HL-60/S4 treated with retinoic acid at 250 ng/mL for 4 days and 3 days (cell line): ENCODE results near the gene C9orf43.

ENCODE experiments used
- in situ Hi-C: fragments of 300-500 bp; cut with MboI; formaldehyde crosslinking; loops from 2 replicates; pipeline ENCODE4 v1.7.0; 2022; ENCODE audit warnings: low sequenced_read_pairs

C9orf43 gene

DNA sequence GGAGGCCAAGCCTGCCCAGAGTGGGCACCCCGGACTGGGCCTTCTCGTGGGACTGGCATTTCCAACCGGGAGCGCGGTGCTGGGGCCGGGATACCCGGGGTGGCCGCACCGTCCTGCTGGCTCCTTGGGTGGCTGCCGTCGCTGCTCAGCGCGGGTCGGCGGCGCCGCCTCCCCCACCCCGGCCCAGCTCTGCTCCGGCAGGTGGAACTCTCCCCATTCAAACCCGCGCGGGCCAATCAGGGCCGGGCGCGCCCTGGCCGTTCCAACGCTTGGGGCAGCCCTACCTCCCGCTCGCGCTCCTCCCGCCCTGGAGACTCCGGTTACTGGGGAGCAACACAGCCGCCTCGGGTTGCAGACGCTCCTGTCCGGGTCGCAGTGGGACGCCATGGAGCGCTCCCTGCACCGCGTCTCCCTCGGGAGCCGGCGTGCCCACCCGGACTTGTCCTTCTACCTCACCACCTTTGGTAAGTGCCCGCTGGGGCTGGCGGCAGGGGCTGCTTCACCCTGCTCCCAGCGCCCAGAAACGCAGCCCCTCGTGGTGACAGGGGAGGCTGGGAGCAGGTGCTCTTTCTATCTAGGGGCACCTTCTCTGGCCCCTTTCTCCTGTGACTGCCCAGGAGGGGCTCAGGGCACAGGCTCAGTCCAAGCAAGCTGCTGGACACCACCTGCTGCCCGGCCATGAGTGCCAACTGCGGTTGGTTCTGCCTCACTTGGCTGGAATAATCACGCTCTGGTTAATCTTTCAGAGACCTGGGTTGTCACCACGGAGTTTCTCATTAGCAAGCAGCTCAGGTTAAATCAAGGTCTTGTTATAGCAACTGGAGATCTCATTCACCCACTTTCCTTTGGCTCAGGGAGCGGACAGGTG lies 53.1 kb downstream of the C9orf43 start, which contains the start of gene RGS3:
Gene RGS3 (plus strand): TSS at position 310 of the 868 bp plus-strand sequence. CDS start 76 bp downstream, at position 386.
- in situ Hi-C loops, result no loop called here

DNA sequence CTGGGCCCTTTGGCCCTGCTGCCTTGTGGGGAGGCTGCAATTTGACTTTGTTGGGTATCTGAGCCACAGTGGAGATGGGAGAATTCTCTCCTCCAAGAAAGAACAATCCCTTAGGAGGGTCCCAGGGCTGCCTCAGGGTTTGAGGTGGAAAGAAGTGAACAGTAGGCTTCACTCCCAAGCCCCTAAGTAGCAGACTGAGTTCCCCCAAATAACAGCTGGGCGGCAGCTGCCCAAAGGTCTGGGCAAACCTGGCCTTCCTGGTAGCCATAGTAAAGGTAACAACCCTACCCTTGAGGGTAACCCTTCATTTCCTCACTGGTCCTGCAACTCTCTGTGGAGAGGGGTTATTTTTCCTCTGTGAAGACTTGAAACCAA lies 53.7 kb downstream of the C9orf43 start:
- in situ Hi-C loops, result no loop called here

- in situ Hi-C loops, result no loop called here
These were observed 55.1 kb downstream of the C9orf43 start for GRCh38 chr9:113465599-113466140.

GRCh38 chr9:113467183-113467582 lies 56.6 kb downstream of the C9orf43 start:
- in situ Hi-C loops, result no loop called here

DNA sequence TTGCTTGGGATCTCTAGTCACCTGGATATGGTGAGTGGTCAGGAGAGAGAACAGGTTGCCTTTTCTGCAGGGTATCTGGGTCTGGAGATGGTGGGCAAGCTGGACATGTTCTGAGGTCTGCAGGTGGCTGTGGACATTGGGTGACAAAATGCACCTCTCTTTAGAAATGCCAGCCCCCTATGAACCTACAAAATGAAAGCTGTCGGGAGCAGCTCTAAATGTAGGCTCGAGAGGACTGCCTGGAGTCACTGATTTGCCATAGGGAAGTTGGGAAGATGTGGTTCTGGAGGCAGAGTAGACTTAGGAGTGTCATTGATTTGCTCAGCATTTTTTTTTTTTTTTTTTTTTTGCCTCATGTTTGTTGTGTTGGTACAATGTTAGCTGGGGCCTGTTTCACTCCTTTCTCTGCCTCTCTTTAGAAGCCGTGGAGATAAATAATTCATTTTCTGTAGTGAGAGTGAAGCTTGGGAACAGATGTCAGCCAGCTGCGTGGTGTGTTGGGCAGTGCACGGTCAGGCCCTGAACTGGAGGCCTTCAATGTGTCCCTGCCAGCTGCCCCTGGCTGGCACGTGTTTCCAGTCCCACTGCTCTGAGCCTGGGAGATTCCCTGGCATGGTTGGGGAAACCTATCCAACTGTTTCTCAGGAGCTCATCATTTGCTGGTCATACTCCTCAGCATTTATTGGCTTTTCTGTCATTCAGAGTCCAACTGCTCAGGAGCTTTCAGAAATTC lies 58.3 kb downstream of the C9orf43 start:
- in situ Hi-C loops, result no loop called here

- in situ Hi-C loops, result no loop called here
These were observed 60.6 kb downstream of the C9orf43 start for GRCh38 chr9:113471143-113471542.

- in situ Hi-C loops, result no loop called here
These were observed 61.0 kb downstream of the C9orf43 start for GRCh38 chr9:113471566-113471965.

GRCh38 chr9:113472199-113472598 lies 61.7 kb downstream of the C9orf43 start:
- in situ Hi-C loops, result no loop called here

DNA sequence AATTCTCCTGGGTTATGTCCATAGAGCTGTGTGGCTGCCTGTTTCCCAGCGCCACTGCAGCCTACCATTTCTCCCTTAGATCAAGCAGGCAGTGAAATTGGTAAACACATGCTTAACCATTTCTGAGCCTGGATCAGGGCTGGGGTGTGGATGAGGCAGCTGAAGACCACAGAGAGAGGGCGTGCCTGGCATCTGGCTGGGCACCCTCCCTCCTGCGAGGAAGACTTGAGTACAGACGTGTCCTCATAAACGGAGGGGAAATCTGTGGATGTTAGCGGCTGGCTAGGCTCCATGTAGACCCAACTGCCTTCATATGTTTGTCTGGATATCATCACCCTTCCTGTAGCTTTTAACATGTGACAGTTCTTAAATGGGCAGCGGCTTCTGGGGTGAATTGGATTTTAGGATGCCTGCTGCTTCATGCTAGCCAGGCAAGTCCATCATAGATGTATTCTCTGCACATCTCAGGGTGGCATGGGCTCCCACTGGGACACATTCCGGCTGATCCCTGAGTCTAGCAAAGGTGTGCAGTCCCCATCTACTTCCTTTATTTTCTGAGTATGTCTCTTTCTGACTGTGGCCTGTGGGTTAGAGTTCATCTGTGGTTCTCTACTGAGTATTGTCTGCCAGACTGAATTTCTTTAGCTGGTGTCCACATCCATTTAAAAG lies 63.9 kb downstream of the C9orf43 start:
- in situ Hi-C loops, result no loop called here

DNA sequence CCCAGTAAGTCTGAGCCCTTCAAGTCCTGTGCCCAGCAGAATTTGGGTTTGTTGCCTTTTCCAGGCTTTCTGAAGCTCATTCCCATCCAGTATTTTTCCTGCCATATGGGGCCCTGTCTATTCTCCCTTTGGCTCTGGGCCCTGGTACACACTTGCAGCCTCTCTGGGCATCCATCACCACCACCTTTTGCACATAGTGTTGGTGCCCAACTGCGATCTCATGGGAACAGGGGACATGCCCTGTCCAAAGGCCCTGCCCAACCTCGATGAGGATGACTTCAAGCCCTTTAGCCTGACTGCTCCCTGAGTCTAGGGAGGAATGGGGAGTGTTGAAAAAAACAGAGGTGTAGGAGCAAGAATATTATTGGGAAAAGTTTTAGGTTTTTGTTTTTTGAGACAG lies 64.5 kb downstream of the C9orf43 start:
- in situ Hi-C loops, result no loop called here

DNA sequence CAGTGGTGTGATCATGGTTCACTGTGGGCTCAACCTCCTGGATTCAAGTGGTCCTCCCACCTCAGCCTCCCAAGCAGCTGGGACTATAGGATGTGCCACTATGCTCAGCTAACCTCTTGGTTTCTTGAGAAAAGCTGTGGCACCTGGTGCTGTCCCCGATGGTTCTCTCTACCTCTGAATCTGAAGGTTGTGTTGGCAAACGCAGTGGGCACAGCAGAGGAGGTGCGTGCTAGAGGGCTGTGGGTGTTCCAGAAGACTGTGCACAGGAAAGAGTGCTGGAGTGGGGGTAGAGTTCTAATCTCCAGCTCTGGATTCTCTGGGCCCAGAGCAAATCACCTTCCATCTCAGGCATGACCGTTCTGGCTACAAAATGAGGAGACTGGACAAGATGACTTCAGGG lies 65.4 kb downstream of the C9orf43 start:
- in situ Hi-C loops, result no loop called here

- in situ Hi-C loops, result no loop called here
These were observed 66.0 kb downstream of the C9orf43 start for GRCh38 chr9:113476511-113476916.

- in situ Hi-C loops, result no loop called here
These were observed 66.5 kb downstream of the C9orf43 start for GRCh38 chr9:113477058-113477457.

DNA sequence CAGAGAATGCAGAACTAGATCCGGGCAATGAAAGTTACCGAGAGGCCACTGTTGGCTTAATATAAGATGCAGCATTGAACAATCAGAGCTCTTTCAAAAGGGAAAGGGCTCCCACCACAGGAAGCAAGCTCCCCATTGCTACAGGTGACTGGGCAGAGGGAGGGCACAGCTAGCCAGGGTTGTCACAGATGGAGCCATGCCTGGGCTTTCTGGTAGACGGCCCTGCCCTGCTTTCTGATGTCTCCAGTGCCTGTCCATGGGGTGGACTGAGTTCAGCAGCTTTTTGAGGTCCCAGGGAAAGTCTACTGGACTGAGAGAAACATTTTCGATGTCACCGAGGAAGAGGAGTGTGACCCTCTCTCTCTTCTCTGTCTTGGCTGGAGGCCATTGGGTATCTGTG lies 67.1 kb downstream of the C9orf43 start:
- in situ Hi-C loops, result no loop called here

- in situ Hi-C loops, result no loop called here
These were observed 68.7 kb downstream of the C9orf43 start for GRCh38 chr9:113479174-113479621.
